DOHH2 (cell line): ENCODE data around the gene KLK2.

Source experiments
- H3F3A ChIP-seq: fragments of 200-600 bp; sonication (generic), shearing (Covaris generic); 2 replicates; pipeline ENCODE4 v1.6.0; 2016; ENCODE audit warnings: antibody characterized with exemption, mild to moderate bottlenecking; ENCODE audit not compliant: control insufficient read depth, insufficient read depth
- H3K27ac ChIP-seq: fragments of 200-600 bp; sonication (generic); 2 replicates; pipeline ENCODE4 v1.5.1; 2014; ENCODE audit warnings: low read depth, mild to moderate bottlenecking, low read length, moderate library complexity
- H3K27me3 ChIP-seq: fragments of 200-600 bp; sonication (generic); 2 replicates; pipeline ENCODE4 v1.6.1; 2014; ENCODE audit warnings: mild to moderate bottlenecking, low read length, mixed read lengths; ENCODE audit not compliant: control insufficient read depth
- H3K36me3 ChIP-seq: fragments of 200-600 bp; sonication (generic); 2 replicates; pipeline ENCODE4 v1.6.1; 2014; ENCODE audit warnings: mild to moderate bottlenecking, low read length, moderate library complexity, mixed read lengths; ENCODE audit not compliant: control insufficient read depth
- H3K4me1 ChIP-seq: fragments of 200-600 bp; sonication (generic); 2 replicates; pipeline ENCODE4 v1.6.1; 2014; ENCODE audit warnings: mild to moderate bottlenecking, low read length, mixed read lengths; ENCODE audit not compliant: control insufficient read depth
- H3K4me2 ChIP-seq: fragments of 200-600 bp; sonication (generic); 2 replicates; pipeline ENCODE4 v1.6.0; 2014; ENCODE audit warnings: mild to moderate bottlenecking, low read length, moderate library complexity
- H3K4me3 ChIP-seq: fragments of 200-600 bp; sonication (generic); 2 replicates; pipeline ENCODE4 v1.5.1; 2014; ENCODE audit warnings: mild to moderate bottlenecking, low read length, mixed read lengths
- H3K79me2 ChIP-seq: fragments of 200-600 bp; sonication (generic); 2 replicates; pipeline ENCODE4 v1.6.1; 2014; ENCODE audit warnings: mild to moderate bottlenecking, low read length, mixed read lengths; ENCODE audit not compliant: control insufficient read depth
- H3K9me2 ChIP-seq: fragments of 200-600 bp; sonication (generic); replicated peaks from 2 replicates; pipeline ENCODE4 v1.6.1; 2014; ENCODE audit warnings: mild to moderate bottlenecking, low read length, mixed read lengths; ENCODE audit not compliant: control insufficient read depth
- H3K9me3 ChIP-seq: fragments of 200-600 bp; sonication (generic); 2 replicates; pipeline ENCODE4 v1.6.1; 2014; ENCODE audit warnings: antibody characterized with exemption, low read length, mixed read lengths; ENCODE audit not compliant: control insufficient read depth, insufficient read depth
- H4K20me1 ChIP-seq: fragments of 200-600 bp; sonication (generic); 2 replicates; pipeline ENCODE4 v1.6.0; 2014; ENCODE audit warnings: low read depth, mild to moderate bottlenecking, antibody characterized with exemption, low read length, moderate library complexity; ENCODE audit not compliant: control insufficient read depth, insufficient read depth
- CTCF ChIP-seq: fragments of 200-600 bp; sonication (generic); IDR thresholded peaks from one replicate; pipeline ENCODE4 v1.5.1; 2014; ENCODE audit warnings: antibody characterized with exemption, mild to moderate bottlenecking, low read depth, low read length; ENCODE audit not compliant: poor library complexity, severe bottlenecking
- EZH2phosphoT487 ChIP-seq: fragments of 200-600 bp; sonication (generic); IDR thresholded peaks from 2 replicates; pipeline ENCODE4 v1.6.1; 2017; ENCODE audit warnings: borderline replicate concordance, mild to moderate bottlenecking, antibody characterized with exemption, low read length, moderate library complexity, mixed read lengths

Gene KLK2

GRCh38 chr19:50844296-50844935, 28.8 kb upstream of the KLK2 start:
- no peaks in the 10 kb centered on the region for H3K79me2 ChIP-seq
- no peak overlapping the region for H3K4me2 ChIP-seq
- H3K9me3 ChIP-seq = no peaks in the 10 kb centered on the region
- no peak overlapping the region for H3K27ac ChIP-seq
- H3K36me3 ChIP-seq = no peaks in the 10 kb centered on the region
- H3K4me1 ChIP-seq = no peaks in the 10 kb centered on the region
- TF ChIP-seq CTCF (no peak), EZH2phosphoT487 (no peak)
- H3K9me2 ChIP-seq = no peaks in the 10 kb centered on the region
- no peak overlapping the region for H3K4me3 ChIP-seq
- no peaks in the 10 kb centered on the region for H4K20me1 ChIP-seq
- no peaks in the 10 kb centered on the region for H3F3A ChIP-seq
- H3K27me3 ChIP-seq = peaks cover 12% of the 10 kb centered on the region

GRCh38 chr19:50850738-50851137, 22.5 kb upstream of the KLK2 start:
- TF ChIP-seq CTCF (no peak), EZH2phosphoT487 (no peak)
- no peaks in the 10 kb centered on the region for H3K36me3 ChIP-seq
- H3F3A ChIP-seq = no peaks in the 10 kb centered on the region
- H3K4me2 ChIP-seq = no peak overlapping the region
- H3K4me3 ChIP-seq = no peak overlapping the region
- no peaks in the 10 kb centered on the region for H3K9me2 ChIP-seq
- no peaks in the 10 kb centered on the region for H3K79me2 ChIP-seq
- no peak overlapping the region for H3K27ac ChIP-seq
- H3K4me1 ChIP-seq = no peaks in the 10 kb centered on the region
- H4K20me1 ChIP-seq = no peaks in the 10 kb centered on the region
- H3K27me3 ChIP-seq = peaks cover 16% of the 10 kb centered on the region
- H3K9me3 ChIP-seq = no peaks in the 10 kb centered on the region

DNA sequence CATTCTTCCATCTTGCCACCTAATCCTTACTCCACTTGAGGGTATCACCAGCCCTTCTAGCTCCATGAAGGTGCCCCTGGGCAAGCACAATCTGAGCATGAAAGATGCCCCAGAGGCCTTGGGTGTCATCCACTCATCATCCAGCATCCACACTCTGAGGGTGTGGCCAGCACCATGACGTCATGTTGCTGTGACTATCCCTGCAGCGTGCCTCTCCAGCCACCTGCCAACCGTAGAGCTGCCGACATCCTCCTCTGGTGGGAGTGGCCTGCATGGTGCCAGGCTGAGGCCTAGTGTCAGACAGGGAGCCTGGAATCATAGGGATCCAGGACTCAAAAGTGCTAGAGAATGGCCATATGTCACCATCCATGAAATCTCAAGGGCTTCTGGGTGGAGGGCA, 21.6 kb upstream of the KLK2 start:
- Histone ChIP-seq H3F3A (no peaks in the 10 kb centered on the region), H3K36me3 (no peaks in the 10 kb centered on the region), H3K27me3 (peaks cover 16% of the 10 kb centered on the region), H3K4me2 (no peak overlapping the region), H3K27ac (no peak overlapping the region), H3K9me2 (no peaks in the 10 kb centered on the region), H3K79me2 (no peaks in the 10 kb centered on the region), H3K4me1 (no peaks in the 10 kb centered on the region), H3K9me3 (no peaks in the 10 kb centered on the region), H3K4me3 (no peak overlapping the region), H4K20me1 (no peaks in the 10 kb centered on the region)
- no peak for TF ChIP-seq CTCF
- TF ChIP-seq EZH2phosphoT487 = no peak
